Measurements from ENCODE around the gene GGA1. TPM values are rescaled to one million over a fixed set of nuclear protein-coding genes. Genes with fewer than 3 reads are reported as not detected.

Gene GGA1
- total RNA-seq, 2 experiments from 2014 or later: 57.0 to 60.9 TPM

- H3K27me3 Mint-ChIP-seq: no peaks in the 10 kb centered on the region
- H3K4me1 ChIP-seq (ENCODE audit: insufficient read depth, low read length): peaks cover 35% of the 10 kb centered on the region
- peaks cover 49% of the 10 kb centered on the region for H3K4me1 Mint-ChIP-seq (ENCODE audit: low read depth)
- peaks cover 19% of the 10 kb centered on the region for H3K36me3 Mint-ChIP-seq (ENCODE audit: low read depth)
- intact Hi-C loops (cut with DNase I, micrococcal nuclease): loop anchor here (2.0 kb wide), 2 partner anchors 17 to 19 kb away; no protein-coding TSS in a partner anchor
- DNase-seq: no peak
- H3K27ac ChIP-seq (ENCODE audit: low read depth in 1 of 2, low read length in 2 of 2): no peak overlapping the region
- ATAC-seq (ENCODE audit: poor library complexity): no peak
- peak overlapping the region; percentile 65 for H3K4me3 ChIP-seq (ENCODE audit: low read length)
- H3K27me3 ChIP-seq (ENCODE audit: control insufficient read depth in 1 of 2, insufficient read depth in 2 of 2, low read length in 2 of 2): no peaks in the 10 kb centered on the region
- H3K27ac Mint-ChIP-seq: peak overlapping the region; percentile 61
- H3K4me3 Mint-ChIP-seq: peak overlapping the region; percentile 71
- H3K9me3 ChIP-seq (ENCODE audit: control insufficient read depth in 1 of 2, insufficient read depth in 1 of 2, low read length in 2 of 2): no peaks in the 10 kb centered on the region
- H3K9me3 Mint-ChIP-seq: no peaks in the 10 kb centered on the region
- ChIA-PET POLR2A (interaction anchor here (1.7 to 9.8 kb wide), 7 partner anchors 14 to 52 kb away, joined by 7 to 256 read pairs (median 43); partner anchors contain the start of genes GGA1, LGALS1 and SH3BP1), CTCF (interaction anchor here (1.5 to 5.6 kb wide), 5 partner anchors 9 to 68 kb away, joined by 4 to 63 read pairs (median 15); no protein-coding TSS in a partner anchor)
- TF ChIP-seq CTCF (IDR thresholded peaks at IDR 0.05): no peak
- peaks cover 2% of the 10 kb centered on the region for H3K36me3 ChIP-seq (ENCODE audit: insufficient read depth, low read length)
Measured at GRCh38 chr22:37659897-37660708, 51.5 kb downstream of the GGA1 start.

GRCh38 chr22:37660709-37661045 lies 52.0 kb downstream of the GGA1 start:
- H3K4me3 ChIP-seq (ENCODE audit: low read length): no peak overlapping the region
- intact Hi-C loops (cut with DNase I, micrococcal nuclease): loop anchor here (1.0 kb wide), 1 partner anchor 21 kb away; no protein-coding TSS in a partner anchor
- no peak for ATAC-seq (ENCODE audit: poor library complexity)
- Mint-ChIP-seq H3K9me3 (no peaks in the 10 kb centered on the region), H3K4me3 (peak overlapping the region; percentile 54), H3K36me3 (ENCODE audit: low read depth) (peaks cover 19% of the 10 kb centered on the region), H3K27me3 (no peaks in the 10 kb centered on the region), H3K27ac (no peak overlapping the region), H3K4me1 (ENCODE audit: low read depth) (peaks cover 49% of the 10 kb centered on the region)
- ChIA-PET POLR2A (interaction anchor here (0.9 to 9.8 kb wide), 5 partner anchors 13 to 33 kb away, joined by 4 to 256 read pairs (median 7); partner anchors contain the start of genes LGALS1 and NOL12), CTCF (interaction anchor here (1.5 to 5.6 kb wide), 4 partner anchors 9 to 21 kb away, joined by 4 to 63 read pairs (median 20); no protein-coding TSS in a partner anchor)
- H3K4me1 ChIP-seq (ENCODE audit: insufficient read depth, low read length): peaks cover 35% of the 10 kb centered on the region
- no peak for TF ChIP-seq CTCF (IDR thresholded peaks at IDR 0.05)
- no peaks in the 10 kb centered on the region for H3K9me3 ChIP-seq (ENCODE audit: control insufficient read depth in 1 of 2, insufficient read depth in 1 of 2, low read length in 2 of 2)
- DNase-seq: no peak
- H3K27ac ChIP-seq (ENCODE audit: low read depth in 1 of 2, low read length in 2 of 2): no peak overlapping the region
- H3K27me3 ChIP-seq (ENCODE audit: control insufficient read depth in 1 of 2, insufficient read depth in 2 of 2, low read length in 2 of 2): no peaks in the 10 kb centered on the region
- peaks cover 7% of the 10 kb centered on the region for H3K36me3 ChIP-seq (ENCODE audit: insufficient read depth, low read length)

- no peak for TF ChIP-seq CTCF (IDR thresholded peaks at IDR 0.05)
- ATAC-seq (ENCODE audit: poor library complexity): no peak
- POLR2A ChIA-PET: interaction anchor here (0.6 to 9.8 kb wide), 8 partner anchors 12 to 1506 kb away, joined by 3 to 256 read pairs (median 4); partner anchors contain the start of genes LGALS1 and NOL12
- H3K27me3 ChIP-seq (ENCODE audit: control insufficient read depth in 1 of 2, insufficient read depth in 2 of 2, low read length in 2 of 2): no peaks in the 10 kb centered on the region
- H3K36me3 Mint-ChIP-seq (ENCODE audit: low read depth): peaks cover 15% of the 10 kb centered on the region
- intact Hi-C loops (cut with DNase I, micrococcal nuclease): loop anchor here (1.0 kb wide), 1 partner anchor 20 kb away; no protein-coding TSS in a partner anchor
- H3K36me3 ChIP-seq (ENCODE audit: insufficient read depth, low read length): peaks cover 13% of the 10 kb centered on the region
- no peaks in the 10 kb centered on the region for H3K9me3 ChIP-seq (ENCODE audit: control insufficient read depth in 1 of 2, insufficient read depth in 1 of 2, low read length in 2 of 2)
- H3K27ac Mint-ChIP-seq: no peak overlapping the region
- no peak overlapping the region for H3K27ac ChIP-seq (ENCODE audit: low read depth in 1 of 2, low read length in 2 of 2)
- H3K4me1 Mint-ChIP-seq (ENCODE audit: low read depth): peaks cover 45% of the 10 kb centered on the region
- H3K27me3 Mint-ChIP-seq: no peaks in the 10 kb centered on the region
- no peaks in the 10 kb centered on the region for H3K9me3 Mint-ChIP-seq
- no peak overlapping the region for H3K4me3 ChIP-seq (ENCODE audit: low read length)
- H3K4me1 ChIP-seq (ENCODE audit: insufficient read depth, low read length): peaks cover 35% of the 10 kb centered on the region
- CTCF ChIA-PET: interaction anchor here (0.7 to 5.6 kb wide), 8 partner anchors 8 to 1646 kb away, joined by 3 to 63 read pairs (median 4); no protein-coding TSS in a partner anchor
- DNase-seq: peak in 6 of 14 experiments; percentile 10 to 65 (median 40)
- peak overlapping the region; percentile 66 for H3K4me3 Mint-ChIP-seq
Measured at GRCh38 chr22:37661160-37661924, 52.7 kb downstream of the GGA1 start.
